HL-60 (cell line): ENCODE data around the gene ROBO1.

Experiments used
- CTCF ChIP-seq: IDR thresholded peaks from one replicate; pipeline ENCODE4 v1.5.1; 2011; ENCODE audit warnings: low read length, control low read depth, inconsistent platforms; ENCODE audit not compliant: insufficient read depth
- GABPA ChIP-seq: IDR thresholded peaks from 2 replicates; pipeline ENCODE4 v1.6.1; 2012; ENCODE audit warnings: low read depth
- POLR2AphosphoS5 ChIP-seq: IDR thresholded peaks from 2 replicates; pipeline ENCODE4 v1.6.1; 2012; ENCODE audit warnings: low read depth
- REST ChIP-seq: IDR thresholded peaks from 2 replicates; pipeline ENCODE4 v1.6.1; 2012; ENCODE audit warnings: low read depth; ENCODE audit not compliant: insufficient replicate concordance
- SPI1 ChIP-seq: IDR thresholded peaks from 2 replicates; pipeline ENCODE4 v1.6.1; 2012; ENCODE audit warnings: low read depth, mild to moderate bottlenecking, borderline replicate concordance

- TF ChIP-seq POLR2AphosphoS5 (no peak), CTCF (no peak), REST (no peak), GABPA (no peak), SPI1 (no peak)
Measured at GRCh38 chr3:78737988-78738387, 1029.8 kb downstream of the ROBO1 start.
